Ishikawa (cell line): Measurements from ENCODE around the gene DOLPP1.

ENCODE experiments used
- CEBPB ChIP-seq: IDR thresholded peaks from 2 replicates; pipeline ENCODE4 v1.6.1; 2012
- CREB1 ChIP-seq: IDR thresholded peaks from 2 replicates; pipeline ENCODE4 v1.6.1; 2012; ENCODE audit warnings: low read depth
- EGR1 ChIP-seq: IDR thresholded peaks from 2 replicates; pipeline ENCODE4 v1.6.1; 2012
- EP300 ChIP-seq: IDR thresholded peaks from 2 replicates; pipeline ENCODE4 v1.6.1; 2012; ENCODE audit warnings: borderline replicate concordance
- FOXM1 ChIP-seq: IDR thresholded peaks from 2 replicates; pipeline ENCODE4 v1.6.1; 2012; ENCODE audit warnings: low read depth, borderline replicate concordance
- NFIC ChIP-seq: IDR thresholded peaks from 2 replicates; pipeline ENCODE4 v1.6.1; 2012
- RAD21 ChIP-seq: IDR thresholded peaks from 2 replicates; pipeline ENCODE4 v1.6.1; 2012; ENCODE audit warnings: low read depth
- TAF1 ChIP-seq: IDR thresholded peaks from 2 replicates; pipeline ENCODE4 v1.6.1; 2012; ENCODE audit warnings: low read depth, mild to moderate bottlenecking
- TCF12 ChIP-seq: IDR thresholded peaks from 2 replicates; pipeline ENCODE4 v1.6.1; 2012; ENCODE audit warnings: low read depth
- TEAD4 ChIP-seq: IDR thresholded peaks from 2 replicates; pipeline ENCODE4 v1.6.1; 2012
- YY1 ChIP-seq: IDR thresholded peaks from 2 replicates; pipeline ENCODE4 v1.6.1; 2012; ENCODE audit warnings: low read depth
- ZBTB7A ChIP-seq: IDR thresholded peaks from 2 replicates; pipeline ENCODE4 v1.6.1; 2012; ENCODE audit warnings: low read depth
- TF ChIP-seq, protein P1 (sequence below): IDR thresholded peaks from 2 replicates; pipeline ENCODE4 v1.6.1; 2012; ENCODE audit warnings: low read depth, mild to moderate bottlenecking
- TF ChIP-seq, protein P2 (sequence below): IDR thresholded peaks from 2 replicates; pipeline ENCODE4 v1.6.1; 2012
- TF ChIP-seq, protein P3 (sequence below): IDR thresholded peaks from 2 replicates; pipeline ENCODE4 v1.6.1; 2012

Gene DOLPP1

DNA sequence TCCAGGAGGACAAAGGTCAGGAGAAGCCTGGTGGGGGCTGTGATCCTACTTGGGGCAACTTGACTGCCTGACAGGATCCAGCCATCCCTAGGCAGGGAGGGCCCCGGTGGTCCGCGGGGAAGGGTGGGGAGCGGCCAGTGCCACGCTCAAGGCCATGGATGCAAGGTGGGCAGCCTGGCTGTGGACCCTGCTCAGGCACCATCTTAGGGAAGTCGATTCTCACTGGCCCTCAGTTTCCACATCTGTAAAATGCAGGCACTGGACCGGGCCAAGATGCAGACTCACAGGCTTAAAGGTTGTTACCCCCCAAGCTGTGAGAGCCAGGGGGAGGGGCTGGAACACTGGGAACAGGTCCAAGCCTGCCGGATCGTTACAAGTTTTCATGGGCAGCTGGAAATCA is 8.7 kb upstream of the DOLPP1 start:
- TF ChIP-seq, protein P1, sequence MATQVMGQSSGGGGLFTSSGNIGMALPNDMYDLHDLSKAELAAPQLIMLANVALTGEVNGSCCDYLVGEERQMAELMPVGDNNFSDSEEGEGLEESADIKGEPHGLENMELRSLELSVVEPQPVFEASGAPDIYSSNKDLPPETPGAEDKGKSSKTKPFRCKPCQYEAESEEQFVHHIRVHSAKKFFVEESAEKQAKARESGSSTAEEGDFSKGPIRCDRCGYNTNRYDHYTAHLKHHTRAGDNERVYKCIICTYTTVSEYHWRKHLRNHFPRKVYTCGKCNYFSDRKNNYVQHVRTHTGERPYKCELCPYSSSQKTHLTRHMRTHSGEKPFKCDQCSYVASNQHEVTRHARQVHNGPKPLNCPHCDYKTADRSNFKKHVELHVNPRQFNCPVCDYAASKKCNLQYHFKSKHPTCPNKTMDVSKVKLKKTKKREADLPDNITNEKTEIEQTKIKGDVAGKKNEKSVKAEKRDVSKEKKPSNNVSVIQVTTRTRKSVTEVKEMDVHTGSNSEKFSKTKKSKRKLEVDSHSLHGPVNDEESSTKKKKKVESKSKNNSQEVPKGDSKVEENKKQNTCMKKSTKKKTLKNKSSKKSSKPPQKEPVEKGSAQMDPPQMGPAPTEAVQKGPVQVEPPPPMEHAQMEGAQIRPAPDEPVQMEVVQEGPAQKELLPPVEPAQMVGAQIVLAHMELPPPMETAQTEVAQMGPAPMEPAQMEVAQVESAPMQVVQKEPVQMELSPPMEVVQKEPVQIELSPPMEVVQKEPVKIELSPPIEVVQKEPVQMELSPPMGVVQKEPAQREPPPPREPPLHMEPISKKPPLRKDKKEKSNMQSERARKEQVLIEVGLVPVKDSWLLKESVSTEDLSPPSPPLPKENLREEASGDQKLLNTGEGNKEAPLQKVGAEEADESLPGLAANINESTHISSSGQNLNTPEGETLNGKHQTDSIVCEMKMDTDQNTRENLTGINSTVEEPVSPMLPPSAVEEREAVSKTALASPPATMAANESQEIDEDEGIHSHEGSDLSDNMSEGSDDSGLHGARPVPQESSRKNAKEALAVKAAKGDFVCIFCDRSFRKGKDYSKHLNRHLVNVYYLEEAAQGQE, result no peak
- TF ChIP-seq, protein P2, sequence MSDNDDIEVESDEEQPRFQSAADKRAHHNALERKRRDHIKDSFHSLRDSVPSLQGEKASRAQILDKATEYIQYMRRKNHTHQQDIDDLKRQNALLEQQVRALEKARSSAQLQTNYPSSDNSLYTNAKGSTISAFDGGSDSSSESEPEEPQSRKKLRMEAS, result no peak
- TF ChIP-seq EGR1 (no peak), TAF1 (no peak), FOXM1 (no peak)
- TF ChIP-seq, protein P3, sequence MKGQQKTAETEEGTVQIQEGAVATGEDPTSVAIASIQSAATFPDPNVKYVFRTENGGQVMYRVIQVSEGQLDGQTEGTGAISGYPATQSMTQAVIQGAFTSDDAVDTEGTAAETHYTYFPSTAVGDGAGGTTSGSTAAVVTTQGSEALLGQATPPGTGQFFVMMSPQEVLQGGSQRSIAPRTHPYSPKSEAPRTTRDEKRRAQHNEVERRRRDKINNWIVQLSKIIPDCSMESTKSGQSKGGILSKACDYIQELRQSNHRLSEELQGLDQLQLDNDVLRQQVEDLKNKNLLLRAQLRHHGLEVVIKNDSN, result no peak

- no peak for TF ChIP-seq EGR1
Observed at GRCh38 chr9:129073404-129073803, 7.5 kb upstream of the DOLPP1 start.

DNA sequence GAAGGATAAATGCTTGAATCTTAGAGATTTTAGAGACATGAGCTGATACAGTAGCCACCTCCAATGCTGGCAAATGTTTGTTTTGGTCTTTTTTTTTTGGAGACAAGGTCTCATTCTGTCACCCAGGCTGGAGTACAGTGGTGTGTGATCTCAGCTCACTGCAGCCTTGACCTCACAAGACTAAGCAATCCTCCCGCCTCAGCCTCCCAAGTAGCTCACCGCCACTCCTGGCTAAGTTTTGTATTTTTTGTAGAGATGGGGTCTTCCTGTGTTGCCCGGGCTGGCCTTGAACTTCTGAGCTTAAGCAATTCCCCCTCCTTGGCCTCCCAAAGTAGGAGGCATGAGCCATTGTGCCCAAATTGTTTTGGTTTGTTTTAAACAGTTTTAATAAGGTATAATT is 6.8 kb upstream of the DOLPP1 start:
- TF ChIP-seq TEAD4 (no peak), CEBPB (no peak), CREB1 (no peak), EGR1 (no peak), TAF1 (no peak), ZBTB7A (no peak), YY1 (no peak), EP300 (no peak)
- TF ChIP-seq, protein P1, result no peak

GRCh38 chr9:129075996-129076639 is 4.8 kb upstream of the DOLPP1 start:
- TF ChIP-seq TEAD4 (no peak), FOXM1 (no peak), TAF1 (no peak), YY1 (no peak), TCF12 (no peak)

GRCh38 chr9:129076640-129077037 is 4.3 kb upstream of the DOLPP1 start:
- no peak for TF ChIP-seq ZBTB7A
- TF ChIP-seq EGR1, result no peak
- TF ChIP-seq, protein P3, result no peak
- TF ChIP-seq YY1, result no peak
- no peak for TF ChIP-seq NFIC
- no peak for TF ChIP-seq RAD21
- no peak for TF ChIP-seq TEAD4
- TF ChIP-seq TCF12, result no peak
- TF ChIP-seq CREB1, result no peak
- TF ChIP-seq CEBPB, result no peak
- TF ChIP-seq EP300, result no peak
- no peak for TF ChIP-seq FOXM1
- TF ChIP-seq, protein P2, result no peak
- TF ChIP-seq, protein P1, result no peak
- no peak for TF ChIP-seq TAF1

- TF ChIP-seq, protein P1, result no peak
- TF ChIP-seq CREB1 (no peak), TAF1 (no peak), FOXM1 (no peak), TCF12 (no peak), EP300 (no peak), TEAD4 (no peak), NFIC (no peak), EGR1 (no peak)
- TF ChIP-seq, protein P3, result no peak
Observed at GRCh38 chr9:129077236-129077635, 3.7 kb upstream of the DOLPP1 start.
